HEK293T (cell line): Measurements from ENCODE around the gene NDUFAF3.
A peak's percentile ranks its signal among the peaks of the same experiment; 100 is the strongest.

Experiments
- CTCF ChIA-PET: fragments of 350-600 bp; formaldehyde crosslinking; extraction: SDS; loops from one replicate; lab custom pipeline; 2021; ENCODE audit warnings: antibody characterized with exemption, inconsistent platforms; lab: Yijun Ruan, JAX
- POLR2A ChIA-PET: fragments of 350-600 bp; formaldehyde crosslinking; extraction: SDS; loops from one replicate; lab custom pipeline; 2020; ENCODE audit warnings: antibody characterized with exemption, inconsistent platforms; lab: Yijun Ruan, JAX
- DNase-seq: peaks from one replicate; pipeline ENCODE4 v3.0.0; 2012; ENCODE audit warnings: mixed read lengths; ENCODE audit errors: extremely low spot score
- ARNT ChIP-seq: fragments of 450-650 bp; IDR thresholded peaks from 2 replicates; pipeline ENCODE4 v1.6.1; 2017; ENCODE audit warnings: mild to moderate bottlenecking
- BHLHE40 ChIP-seq: fragments of 450-650 bp; IDR thresholded peaks from 2 replicates; pipeline ENCODE4 v1.6.1; 2016; ENCODE audit warnings: mild to moderate bottlenecking, moderate library complexity, borderline replicate concordance
- CTBP1 ChIP-seq: fragments of 450-650 bp; IDR thresholded peaks from 2 replicates; pipeline ENCODE4 v1.6.1; 2016; ENCODE audit warnings: borderline replicate concordance
- ELF4 ChIP-seq: fragments of 450-650 bp; IDR thresholded peaks from 2 replicates; pipeline ENCODE4 v1.6.1; 2017; ENCODE audit warnings: antibody characterized with exemption
- FOXA1 ChIP-seq: fragments of 450-650 bp; IDR thresholded peaks from 2 replicates; pipeline ENCODE4 v1.6.1; 2016; ENCODE audit warnings: mild to moderate bottlenecking
- FOXK2 ChIP-seq: fragments of 450-650 bp; IDR thresholded peaks from 2 replicates; pipeline ENCODE4 v1.6.1; 2016; ENCODE audit warnings: mild to moderate bottlenecking
- FOXM1 ChIP-seq: fragments of 450-650 bp; IDR thresholded peaks from 2 replicates; pipeline ENCODE4 v1.6.1; 2017; ENCODE audit warnings: mild to moderate bottlenecking, borderline replicate concordance
- HDGF ChIP-seq: fragments of 450-650 bp; IDR thresholded peaks from 2 replicates; pipeline ENCODE4 v1.6.1; 2017; ENCODE audit warnings: antibody characterized with exemption, borderline replicate concordance
- L3MBTL2 ChIP-seq: fragments of 450-650 bp; conservative IDR thresholded peaks from 2 replicates; pipeline ENCODE4 v1.6.1; 2016; ENCODE audit warnings: mild to moderate bottlenecking
- LEF1 ChIP-seq: fragments of 450-650 bp; IDR thresholded peaks from 2 replicates; pipeline ENCODE4 v1.6.1; 2017; ENCODE audit warnings: mild to moderate bottlenecking, borderline replicate concordance
- NFRKB ChIP-seq: fragments of 450-650 bp; IDR thresholded peaks from 2 replicates; pipeline ENCODE4 v1.6.1; 2016; ENCODE audit warnings: mild to moderate bottlenecking, moderate library complexity
- PKNOX1 ChIP-seq: fragments of 450-650 bp; IDR thresholded peaks from 2 replicates; pipeline ENCODE4 v1.6.1; 2016
- SP1 ChIP-seq: fragments of 450-650 bp; IDR thresholded peaks from 2 replicates; pipeline ENCODE4 v1.6.1; 2017
- SUZ12 ChIP-seq: fragments of 450-650 bp; IDR thresholded peaks from 2 replicates; pipeline ENCODE4 v1.6.1; 2016; ENCODE audit warnings: mild to moderate bottlenecking
- TARDBP ChIP-seq: fragments of 450-650 bp; IDR thresholded peaks from 2 replicates; pipeline ENCODE4 v1.6.1; 2016
- ZNF384 ChIP-seq: fragments of 450-650 bp; IDR thresholded peaks from 2 replicates; pipeline ENCODE4 v1.6.1; 2016

NDUFAF3 gene

GRCh38 chr3:49009396-49009795, 12.5 kb upstream of the NDUFAF3 start:
- CTCF ChIA-PET, result interaction anchor here (0.6 to 1.7 kb wide), 2 partner anchors 12 to 76 kb away, joined by 5 to 15 read pairs; partner anchors contain the start of gene NDUFAF3
- DNase-seq, result no peak
- POLR2A ChIA-PET, result interaction anchor here (3.6 to 6.7 kb wide), 2 partner anchors 11 to 20 kb away, joined by 35 to 204 read pairs; partner anchors contain the start of genes DALRD3, IMPDH2 and NDUFAF3
- no peak for TF ChIP-seq BHLHE40
- TF ChIP-seq PKNOX1, result no peak
- TF ChIP-seq L3MBTL2, result no peak
- TF ChIP-seq SUZ12, result no peak
- TF ChIP-seq FOXA1, result no peak
- no peak for TF ChIP-seq TARDBP
- no peak for TF ChIP-seq SP1
- no peak for TF ChIP-seq ELF4
- TF ChIP-seq FOXM1, result no peak
- TF ChIP-seq CTBP1, result no peak

GRCh38 chr3:49012441-49013017, 9.4 kb upstream of the NDUFAF3 start:
- DNase-seq, result no peak
- no peak for TF ChIP-seq ARNT
- TF ChIP-seq FOXA1, result no peak
- no peak for TF ChIP-seq FOXM1
- TF ChIP-seq L3MBTL2, result no peak
- TF ChIP-seq ZNF384, result no peak
- no peak for TF ChIP-seq PKNOX1
- no peak for TF ChIP-seq TARDBP
- TF ChIP-seq FOXK2, result no peak
- no peak for TF ChIP-seq LEF1
- no peak for TF ChIP-seq CTBP1
- no peak for TF ChIP-seq NFRKB
- TF ChIP-seq BHLHE40, result no peak
- TF ChIP-seq HDGF, result no peak
- TF ChIP-seq SUZ12, result no peak
- no peak for TF ChIP-seq SP1
- no peak for TF ChIP-seq ELF4
- CTCF ChIA-PET, result interaction anchor here (0.5 to 2.5 kb wide), 3 partner anchors 22 to 35 kb away, joined by 4 to 18 read pairs (median 5); no protein-coding TSS in a partner anchor

GRCh38 chr3:49013113-49013737, 8.7 kb upstream of the NDUFAF3 start:
- no peak for DNase-seq
- ChIA-PET POLR2A (interaction anchor here (0.6 to 4.0 kb wide), 5 partner anchors 8 to 26 kb away, joined by 3 to 21 read pairs (median 7); partner anchors contain the start of genes IMPDH2 and NDUFAF3), CTCF (interaction anchor here (0.6 to 2.5 kb wide), 2 partner anchors 26 to 288 kb away, joined by 4 to 18 read pairs; no protein-coding TSS in a partner anchor)
- no peak for TF ChIP-seq FOXA1
- TF ChIP-seq CTBP1, result no peak
- no peak for TF ChIP-seq TARDBP
- no peak for TF ChIP-seq FOXM1
- TF ChIP-seq ARNT, result no peak
- TF ChIP-seq ELF4, result no peak
- no peak for TF ChIP-seq NFRKB
- no peak for TF ChIP-seq L3MBTL2
- TF ChIP-seq SUZ12, result no peak

More at GRCh38 chr3:49012441-49013017, 9.4 kb upstream of the NDUFAF3 start:
- POLR2A ChIA-PET, result interaction anchor here (0.6 to 4.0 kb wide), 6 partner anchors 9 to 108 kb away, joined by 3 to 21 read pairs (median 6); partner anchors contain the start of genes IMPDH2, NDUFAF3, QRICH1 and USP19

GRCh38 chr3:49013738-49014660, 7.9 kb upstream of the NDUFAF3 start:
- peak; percentile 50 for DNase-seq
- CTCF ChIA-PET, result interaction anchor here (0.6 to 2.5 kb wide), 2 partner anchors 26 to 289 kb away, joined by 4 to 18 read pairs; no protein-coding TSS in a partner anchor
- POLR2A ChIA-PET, result interaction anchor here (0.9 to 4.0 kb wide), 7 partner anchors 7 to 28 kb away, joined by 3 to 21 read pairs (median 7); partner anchors contain the start of genes IMPDH2, NDUFAF3 and P4HTM
- no peak for TF ChIP-seq FOXA1
- TF ChIP-seq NFRKB, result no peak
- TF ChIP-seq L3MBTL2, result no peak
- no peak for TF ChIP-seq ELF4
- TF ChIP-seq ZNF384, result no peak
- no peak for TF ChIP-seq HDGF
- TF ChIP-seq SP1, result no peak
- TF ChIP-seq PKNOX1, result no peak
- no peak for TF ChIP-seq FOXM1
- TF ChIP-seq BHLHE40, result no peak
- TF ChIP-seq FOXK2, result no peak
- TF ChIP-seq TARDBP, result no peak
- TF ChIP-seq SUZ12, result no peak
- TF ChIP-seq CTBP1, result no peak
- TF ChIP-seq LEF1, result no peak
